ENCODE results near the gene CEP57L1.

Gene CEP57L1

GRCh38 chr6:109095036-109095834, at the start of gene CEP57L1:
Gene CEP57L1, plus strand, starts transcription at chr6:109095507. Its CDS starts 49,715 bp downstream, at chr6:109145222.
- peak; percentile 92 for FAIRE-seq

GRCh38 chr6:109048176-109048575, 47.1 kb upstream of the CEP57L1 start:
- FAIRE-seq, result no peak

DNA sequence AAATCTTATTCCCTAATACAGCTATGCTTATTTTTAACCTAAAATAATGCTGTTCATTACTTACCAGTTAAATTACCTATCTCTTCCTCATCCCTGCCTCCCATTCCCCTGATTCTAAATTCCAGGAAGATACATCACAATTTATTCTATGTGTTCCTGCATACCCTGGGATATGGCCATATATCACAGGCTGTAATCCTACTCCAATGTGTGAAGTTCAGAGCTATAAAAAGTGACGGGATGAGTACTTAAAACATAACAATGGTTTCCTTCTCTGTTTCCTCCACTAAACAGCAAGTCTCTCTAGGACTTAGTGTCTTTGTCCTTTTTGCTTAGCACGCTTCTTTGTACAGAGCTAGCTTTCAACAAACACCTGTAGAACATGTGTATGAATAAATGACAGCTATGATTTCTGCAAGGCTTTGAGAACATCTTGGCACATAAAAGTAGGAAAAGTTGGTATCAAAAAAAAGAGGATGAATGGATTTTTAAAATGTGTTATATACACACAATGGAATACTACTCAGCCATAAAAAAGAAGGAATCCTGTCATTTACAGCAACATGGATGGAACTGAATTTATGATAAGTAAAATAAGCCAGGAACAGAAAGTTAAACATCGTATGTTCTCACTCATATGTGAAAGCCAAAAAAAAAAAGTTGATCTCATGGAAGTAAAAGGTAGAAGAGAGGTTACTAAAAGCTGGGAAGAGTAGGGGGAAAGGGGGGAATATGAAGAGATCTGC, 46.5 kb upstream of the CEP57L1 start:
- no peak for FAIRE-seq

GRCh38 chr6:109050012-109050411, 45.3 kb upstream of the CEP57L1 start:
- no peak for FAIRE-seq

DNA sequence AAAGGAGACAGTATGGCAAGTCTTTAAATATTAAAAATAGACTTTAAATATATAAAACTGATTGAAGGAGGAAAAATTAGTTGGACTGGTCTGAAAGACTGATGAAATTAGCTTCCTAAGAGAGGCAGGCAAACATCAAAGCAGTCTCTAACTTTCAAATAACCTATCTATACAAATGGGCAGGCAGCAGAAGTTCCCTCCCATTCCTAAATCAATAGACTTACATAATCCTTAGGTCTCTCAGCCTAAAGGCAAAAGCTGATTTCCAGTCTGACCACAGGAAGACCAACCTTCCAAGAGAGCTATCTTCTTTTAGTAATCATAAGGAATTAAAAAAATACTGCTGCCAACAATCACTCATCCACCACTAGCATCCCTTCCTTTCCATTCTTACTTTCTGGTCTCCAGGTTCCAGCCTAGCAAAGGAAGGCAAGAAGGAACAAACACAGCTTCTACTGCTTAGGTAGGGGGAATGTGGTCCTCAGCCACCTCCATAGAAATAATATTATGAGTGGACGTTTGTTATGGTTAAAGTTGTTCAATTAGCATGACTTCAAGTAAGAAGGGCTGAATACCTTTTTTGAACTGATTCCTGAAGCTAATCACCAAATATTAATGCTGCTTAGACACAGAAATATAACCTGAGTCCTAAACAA, 44.7 kb upstream of the CEP57L1 start:
- no peak for FAIRE-seq

GRCh38 chr6:109051301-109052017, 43.8 kb upstream of the CEP57L1 start:
- FAIRE-seq, result no peak

- peak; percentile 48 for FAIRE-seq
These were observed 43.2 kb upstream of the CEP57L1 start for GRCh38 chr6:109052018-109052651.

- no peak for FAIRE-seq
These were observed 42.5 kb upstream of the CEP57L1 start for GRCh38 chr6:109052852-109053251.

- no peak for FAIRE-seq
These were observed 42.0 kb upstream of the CEP57L1 start for GRCh38 chr6:109053336-109053735.

- FAIRE-seq, result no peak
These were observed 39.5 kb upstream of the CEP57L1 start for GRCh38 chr6:109055771-109056235.

GRCh38 chr6:109056661-109057060, 38.6 kb upstream of the CEP57L1 start:
- no peak for FAIRE-seq

DNA sequence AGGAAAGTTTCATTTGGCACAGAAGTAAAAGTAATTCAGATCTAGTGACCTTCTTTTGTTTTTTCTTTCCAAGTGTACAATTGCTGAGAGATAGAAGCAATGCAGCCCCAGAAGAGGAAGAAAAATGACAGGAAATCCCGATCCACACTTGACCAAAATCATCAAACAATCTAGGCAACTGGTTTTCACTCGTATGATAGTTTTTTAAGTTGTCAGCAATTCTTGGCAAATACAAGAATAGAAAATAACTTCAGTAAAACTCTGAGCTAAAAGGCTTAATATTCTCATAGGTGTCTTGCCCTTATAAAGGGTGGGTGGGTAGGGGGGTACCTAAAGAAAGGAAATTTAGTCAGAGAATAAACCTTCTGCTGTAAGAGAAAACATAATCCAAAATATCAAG, 36.7 kb upstream of the CEP57L1 start:
- FAIRE-seq, result no peak

- FAIRE-seq, result no peak
These were observed 36.2 kb upstream of the CEP57L1 start for GRCh38 chr6:109059153-109059552.

DNA sequence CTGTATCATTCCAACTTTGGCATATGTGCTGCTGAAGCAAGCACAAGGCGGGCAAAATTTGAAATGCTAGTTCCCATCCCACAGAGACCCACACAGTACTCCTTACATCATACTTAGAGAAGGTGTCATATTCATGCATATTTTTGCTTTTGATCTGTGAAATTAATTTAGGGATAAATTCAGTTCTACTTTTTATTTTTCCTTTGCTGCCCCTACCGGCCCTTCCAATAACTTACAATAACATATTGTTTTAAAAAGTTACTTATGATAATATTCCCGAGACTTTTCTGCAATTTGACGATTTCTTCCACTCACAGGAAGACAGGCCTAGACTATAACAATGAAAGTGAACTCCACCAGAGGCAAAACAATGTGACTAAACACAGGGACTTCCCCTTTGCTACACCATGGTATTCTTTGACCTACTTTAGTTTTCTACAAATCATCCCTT, 35.7 kb upstream of the CEP57L1 start:
- no peak for FAIRE-seq

DNA sequence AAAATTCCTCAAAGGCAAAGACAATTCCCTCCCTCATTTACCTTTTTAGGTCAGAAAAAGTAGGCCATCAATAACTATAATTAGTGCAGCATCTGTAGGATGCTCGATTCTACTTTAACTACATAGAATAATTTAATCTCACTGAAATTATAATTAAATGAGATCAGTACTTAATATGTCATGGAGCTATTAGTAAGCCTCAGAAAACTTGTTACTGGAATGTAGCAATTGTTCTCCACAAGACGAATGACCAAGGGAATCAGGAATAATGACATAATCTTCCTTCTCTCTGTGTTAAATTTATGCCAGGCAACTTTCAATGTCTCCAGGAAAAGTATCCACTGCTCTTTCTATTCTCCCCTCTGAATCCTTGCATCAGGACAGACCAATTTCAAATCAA, 34.7 kb upstream of the CEP57L1 start:
- no peak for FAIRE-seq

DNA sequence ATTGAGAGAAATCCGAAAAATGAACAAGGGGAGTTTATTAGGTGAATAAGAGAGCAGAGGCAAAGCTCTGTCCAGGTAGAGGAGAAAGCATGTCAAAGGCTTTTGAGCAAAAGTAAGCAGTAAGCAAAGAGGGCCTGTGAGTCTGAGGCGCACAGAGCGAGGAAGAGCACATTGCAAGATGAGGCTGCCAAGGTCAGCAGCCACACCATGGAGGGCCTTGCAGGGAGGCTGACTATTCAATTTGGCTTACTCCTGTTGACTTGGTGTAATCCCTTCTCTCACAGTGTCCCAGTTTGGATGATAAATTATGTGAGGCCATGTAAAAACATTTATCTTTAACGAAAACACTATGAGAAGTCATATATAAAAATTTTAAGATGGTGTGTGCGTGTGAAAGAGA, 33.1 kb upstream of the CEP57L1 start:
- no peak for FAIRE-seq

DNA sequence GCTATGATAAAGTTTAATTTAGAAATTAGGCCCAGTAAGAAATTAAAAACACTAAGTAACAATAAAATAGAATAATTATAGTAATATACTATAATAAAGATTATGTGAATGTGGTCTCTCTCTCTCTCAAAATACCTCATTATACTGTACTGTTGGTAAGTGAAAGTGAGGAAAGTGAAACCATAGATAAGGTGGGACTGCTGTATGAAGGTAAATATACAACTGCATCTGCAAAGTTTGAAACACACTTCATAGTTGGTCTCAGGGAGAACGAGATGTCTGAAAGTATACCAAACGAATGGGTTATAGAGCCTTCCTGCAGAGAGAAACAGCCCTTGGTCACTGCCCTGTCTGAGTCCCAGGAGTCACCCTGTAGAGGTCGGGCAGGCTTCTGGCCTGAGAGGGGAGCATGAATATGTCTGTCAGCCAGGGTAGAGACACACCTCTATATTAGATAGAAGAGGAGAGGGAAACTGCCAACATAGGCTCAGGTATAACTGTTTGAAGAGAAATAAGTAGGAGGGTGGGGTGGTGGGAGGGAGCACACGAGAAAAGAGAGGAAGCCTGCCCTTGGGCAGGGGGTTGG, 32.4 kb upstream of the CEP57L1 start:
- FAIRE-seq, result no peak

DNA sequence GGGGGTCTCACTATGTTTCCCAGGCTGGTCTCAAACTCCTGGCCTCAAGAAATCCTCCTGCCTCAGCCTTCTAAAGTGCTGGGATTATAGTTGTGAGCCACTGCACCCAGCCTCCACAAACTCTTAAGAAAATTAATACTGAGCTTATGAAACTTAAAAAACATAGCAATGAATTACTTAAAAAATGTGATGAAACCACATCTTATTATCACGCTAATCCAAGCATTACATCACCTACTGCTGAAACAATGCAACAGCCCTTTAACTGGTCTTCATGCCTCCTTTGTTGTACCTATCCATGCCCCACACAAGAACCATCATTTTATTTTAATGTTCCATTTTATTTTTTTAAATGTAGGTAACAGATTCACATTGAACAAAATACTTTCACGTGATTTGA, 25.6 kb upstream of the CEP57L1 start:
- no peak for FAIRE-seq

GRCh38 chr6:109071125-109071917, 24.0 kb upstream of the CEP57L1 start:
- peak; percentile 23 for FAIRE-seq

DNA sequence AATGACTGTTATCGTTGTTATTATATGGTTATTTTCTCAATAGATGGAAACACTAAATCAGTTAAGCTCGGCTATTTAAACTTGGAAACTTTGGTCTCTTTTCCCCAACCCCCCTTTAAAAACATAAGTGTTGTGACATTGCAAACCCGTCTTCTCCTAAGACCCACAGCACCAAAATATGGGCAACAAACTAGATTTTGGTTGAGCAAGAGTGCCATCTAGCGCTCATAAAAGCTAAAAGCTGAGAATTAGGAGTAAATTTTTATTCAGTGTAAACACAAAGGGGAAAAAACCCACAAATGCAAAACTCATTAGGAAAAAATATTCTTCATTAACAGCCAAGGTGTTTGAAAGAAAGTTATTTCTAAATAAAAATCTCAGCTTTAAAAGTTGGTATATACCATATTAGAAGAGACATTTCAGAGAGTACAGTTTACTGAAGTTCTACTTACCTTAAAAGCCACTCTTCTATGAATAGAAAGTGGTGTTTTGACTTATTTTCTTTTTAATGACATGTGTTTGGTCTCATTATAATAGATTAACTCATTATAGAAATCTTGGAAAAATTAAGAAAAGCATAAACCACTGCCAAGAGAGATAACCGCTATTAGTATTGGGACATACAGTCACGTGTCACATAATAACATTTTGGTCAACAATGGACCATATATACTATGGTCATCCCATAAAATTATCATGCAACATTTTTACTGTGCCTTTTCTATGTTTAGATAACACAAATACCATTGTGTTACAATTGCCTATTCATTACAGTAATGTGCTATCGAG, 21.8 kb upstream of the CEP57L1 start:
- peak; percentile 98 for FAIRE-seq
